Raji (cell line): Measurements from ENCODE around the gene HERPUD1.
A peak's percentile ranks its signal among the peaks of the same experiment; 100 is the strongest.

ENCODE experiments used
- POLR2A ChIP-seq: IDR thresholded peaks from 2 replicates; pipeline ENCODE4 v1.6.1; 2011; ENCODE audit warnings: low read depth, low read length, control low read depth; ENCODE audit not compliant: insufficient read depth

The HERPUD1 gene

DNA sequence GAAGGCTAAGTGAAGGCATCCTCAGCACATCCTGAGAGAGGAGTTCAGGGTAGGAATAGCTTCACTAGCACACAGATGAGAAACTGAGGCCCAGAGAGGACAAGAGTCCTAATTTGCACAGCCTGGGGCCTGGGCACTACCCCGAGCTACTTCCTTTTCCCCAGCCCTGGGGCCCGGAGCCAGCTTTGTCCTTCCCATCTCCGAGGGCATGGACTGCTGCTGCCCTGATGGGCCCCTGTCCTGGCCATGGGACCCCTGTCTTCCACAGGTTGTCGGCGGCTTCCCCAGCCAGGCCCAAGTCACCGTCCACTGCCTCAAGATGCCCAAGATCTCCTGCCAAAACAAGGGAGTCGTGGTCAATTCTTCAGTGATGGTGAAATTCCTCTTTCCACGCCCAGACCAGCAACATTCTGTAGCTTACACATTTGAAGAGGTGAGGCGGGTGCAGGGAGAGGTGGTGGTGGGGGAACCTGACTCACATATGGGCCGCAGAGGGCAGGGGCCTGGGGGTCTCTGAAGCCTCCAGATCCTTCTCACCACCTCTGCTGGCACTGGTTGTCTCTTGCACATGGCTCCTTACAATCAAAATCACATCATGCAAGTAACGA is 46.0 kb downstream of the HERPUD1 start:
- no peak for TF ChIP-seq POLR2A

DNA sequence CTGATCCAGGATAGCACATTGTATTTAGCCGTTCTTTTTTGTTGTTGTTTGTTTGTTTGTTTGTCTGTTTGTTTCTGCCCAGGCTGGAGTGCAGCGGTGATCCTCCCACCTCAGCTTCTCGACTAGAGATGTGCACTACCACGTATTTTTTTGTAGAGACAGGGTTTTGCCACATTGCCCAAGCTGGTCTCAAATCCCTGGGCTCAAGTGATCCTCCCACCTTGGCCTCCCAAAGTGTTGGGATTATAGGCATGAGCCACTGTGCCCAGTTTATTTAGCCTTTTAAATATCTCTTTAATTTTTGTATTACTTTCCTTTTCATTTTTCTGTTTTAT is 48.2 kb downstream of the HERPUD1 start:
- TF ChIP-seq POLR2A = no peak

GRCh38 chr16:56980792-56981724 is 49.1 kb downstream of the HERPUD1 start:
- no peak for TF ChIP-seq POLR2A

DNA sequence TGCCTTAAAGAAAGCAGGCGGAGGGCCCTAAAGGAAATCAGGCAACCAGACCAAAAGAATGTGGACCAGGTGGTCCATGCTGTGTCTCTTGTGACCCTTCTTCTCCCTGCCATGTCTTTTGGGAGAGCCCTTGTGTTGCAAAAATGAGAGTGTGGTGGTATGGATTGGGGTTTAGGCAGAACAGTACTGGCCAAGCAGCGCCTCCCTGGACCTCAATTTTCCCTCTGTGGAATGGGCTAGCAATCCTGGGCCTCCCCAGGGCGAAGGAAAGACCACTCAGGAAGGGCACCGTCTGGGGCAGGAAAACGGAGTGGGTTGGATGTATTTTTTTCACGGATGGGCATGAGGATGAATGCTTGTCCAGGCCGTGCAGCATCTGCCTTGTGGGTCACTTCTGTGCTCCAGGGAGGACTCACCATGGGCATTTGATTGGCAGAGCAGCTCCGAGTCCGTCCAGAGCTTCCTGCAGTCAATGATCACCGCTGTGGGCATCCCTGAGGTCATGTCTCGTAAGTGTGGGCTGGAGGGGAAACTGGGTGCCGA is 49.9 kb downstream of the HERPUD1 start:
- TF ChIP-seq POLR2A = no peak

DNA sequence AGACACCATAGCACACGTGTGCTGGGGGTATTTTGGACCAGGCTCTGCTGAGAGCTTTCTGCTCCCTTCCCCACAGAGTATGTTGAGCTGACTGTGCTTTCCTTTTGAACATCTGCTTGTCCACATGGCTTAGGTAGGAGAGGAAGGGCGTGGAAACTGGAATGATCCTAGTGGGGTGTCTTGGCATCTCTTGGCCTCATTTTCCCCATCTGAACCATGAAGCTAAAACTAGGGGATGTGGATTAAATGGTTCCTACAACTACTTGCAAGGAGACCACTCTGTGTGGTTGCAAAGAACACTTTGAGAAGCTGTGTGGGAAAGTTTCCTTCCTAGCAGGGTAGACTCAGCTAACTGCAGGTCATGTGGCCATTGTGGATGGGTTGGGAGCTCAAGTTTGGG is 50.8 kb downstream of the HERPUD1 start:
- TF ChIP-seq POLR2A = no peak

DNA sequence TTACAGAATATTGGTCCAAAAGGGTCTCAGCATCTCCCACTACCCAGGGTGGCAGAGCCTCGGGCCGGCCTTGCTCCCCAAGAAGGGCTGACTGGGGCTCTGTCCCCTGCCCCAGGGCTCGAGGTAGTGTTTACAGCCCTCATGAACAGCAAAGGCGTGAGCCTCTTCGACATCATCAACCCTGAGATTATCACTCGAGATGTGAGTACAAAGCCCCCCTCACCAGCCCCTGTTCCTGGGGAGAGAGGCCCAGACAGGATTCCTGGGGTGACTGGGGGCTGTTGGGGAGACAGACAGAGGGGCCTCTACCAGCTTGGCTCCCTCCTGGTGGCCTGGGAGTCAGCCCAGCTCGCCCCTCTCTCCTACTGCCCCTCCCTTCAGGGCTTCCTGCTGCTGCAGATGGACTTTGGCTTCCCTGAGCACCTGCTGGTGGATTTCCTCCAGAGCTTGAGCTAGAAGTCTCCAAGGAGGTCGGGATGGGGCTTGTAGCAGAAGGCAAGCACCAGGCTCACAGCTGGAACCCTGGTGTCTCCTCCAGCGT is 51.3 kb downstream of the HERPUD1 start:
- TF ChIP-seq POLR2A = no peak

- TF ChIP-seq POLR2A = no peak
Observed at GRCh38 chr16:56984639-56985038, 52.7 kb downstream of the HERPUD1 start.

DNA sequence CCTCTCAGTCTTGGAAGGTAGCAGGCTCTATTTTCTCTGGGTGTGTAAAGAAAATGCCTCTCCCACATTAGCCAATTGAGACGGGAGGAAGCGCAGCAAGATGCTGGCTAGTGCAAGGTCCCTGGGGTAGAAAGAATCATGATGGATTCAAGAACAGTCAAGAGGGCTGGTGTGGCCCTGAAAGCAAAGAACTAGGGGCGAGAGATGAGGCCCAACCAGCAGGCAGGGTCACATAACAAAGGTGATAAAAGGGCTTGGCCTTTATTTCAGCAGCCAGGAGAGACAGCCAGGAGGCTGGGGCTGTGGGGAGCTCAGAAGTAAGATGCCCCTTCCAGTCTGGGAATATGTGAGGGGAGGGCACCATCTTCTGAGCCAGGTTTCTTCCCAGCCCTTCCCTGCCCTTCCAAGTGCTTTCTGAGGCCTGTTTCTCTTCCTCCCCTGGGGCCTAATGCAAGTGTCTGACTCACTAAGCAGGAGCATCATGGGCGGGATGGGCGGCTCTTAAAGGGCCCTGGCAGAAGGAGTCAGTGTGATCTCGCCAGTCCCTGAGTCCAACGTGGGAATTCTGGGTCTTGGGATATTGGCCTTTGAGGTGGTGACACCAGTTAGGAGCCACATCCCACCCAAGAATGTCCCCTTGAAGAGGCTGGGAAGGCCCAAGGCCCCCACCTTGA is 53.5 kb downstream of the HERPUD1 start:
- no peak for TF ChIP-seq POLR2A

GRCh38 chr16:56985962-56986360 is 54.0 kb downstream of the HERPUD1 start:
- no peak for TF ChIP-seq POLR2A

DNA sequence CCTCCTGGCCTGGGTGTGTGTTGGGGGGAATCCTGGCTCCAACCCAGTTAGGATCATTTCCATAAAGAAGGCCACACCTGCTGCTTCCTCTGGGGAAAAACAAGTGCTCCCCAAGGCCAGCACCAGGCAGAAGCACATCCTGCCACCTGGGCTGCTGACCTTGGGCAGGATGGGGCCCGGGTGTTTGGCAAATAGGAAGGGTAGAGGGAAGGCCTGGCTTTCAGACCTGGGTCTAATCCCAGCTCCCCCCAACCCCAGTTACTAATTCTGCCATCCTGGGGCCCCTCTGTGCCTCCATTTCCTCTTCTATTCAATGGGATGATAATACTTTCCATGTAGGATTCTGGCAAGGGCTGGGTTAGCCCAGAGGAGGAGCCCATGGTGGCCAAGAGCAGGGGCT is 54.4 kb downstream of the HERPUD1 start:
- TF ChIP-seq POLR2A = no peak

GRCh38 chr16:56987692-56988091 is 55.8 kb downstream of the HERPUD1 start:
- TF ChIP-seq POLR2A = no peak

DNA sequence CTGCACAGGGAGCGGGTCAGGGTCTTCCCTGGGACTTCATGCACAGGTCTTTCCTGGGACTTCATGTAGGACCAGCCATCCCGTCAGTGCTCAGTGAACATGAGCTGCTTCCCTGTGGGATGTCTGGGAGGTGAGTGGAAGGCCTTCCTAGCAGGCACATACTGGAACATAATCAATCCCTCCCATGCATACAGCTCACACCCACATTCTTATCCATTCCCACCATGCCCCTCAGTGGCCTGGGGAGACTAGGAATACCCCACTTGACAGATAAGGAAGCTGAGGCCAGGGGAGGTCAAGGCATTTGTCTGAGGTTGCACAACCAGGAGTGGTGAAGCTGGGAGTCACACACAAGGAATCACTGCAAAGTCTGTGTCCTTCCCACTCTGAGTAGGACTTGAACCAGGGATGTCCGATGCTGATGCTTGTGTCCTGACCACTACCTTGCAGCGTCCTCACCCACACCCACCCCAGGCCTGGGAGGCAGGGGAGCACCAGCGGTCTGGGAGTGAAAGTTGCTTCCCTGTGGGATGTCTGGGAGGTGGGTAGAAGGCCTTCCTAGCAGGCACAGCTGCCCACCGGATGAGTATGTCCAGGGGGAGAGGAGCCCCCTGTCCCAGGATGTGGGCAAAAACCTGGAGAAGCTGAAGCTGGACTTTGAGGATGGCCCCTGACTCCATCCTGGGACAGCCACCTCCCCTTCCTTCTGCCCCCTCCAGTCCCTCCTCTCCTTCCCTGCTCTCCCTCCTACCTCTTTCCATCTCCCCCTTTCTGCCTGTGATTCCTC is 56.4 kb downstream of the HERPUD1 start:
- TF ChIP-seq POLR2A = no peak

GRCh38 chr16:56988948-56989945 is 57.3 kb downstream of the HERPUD1 start, which contains the start of gene NLRC5:
NLRC5 (plus strand) TSS chr16:56989557; CDS start chr16:57020713, 31,156 bp downstream.
- peak; percentile 69 for TF ChIP-seq POLR2A

- TF ChIP-seq POLR2A = no peak
Observed at GRCh38 chr16:56989988-56990387, 58.0 kb downstream of the HERPUD1 start.
